ENCODE data around the gene KIAA0232.
"Not testable (repeated sequence)": the region's sequence is repeated elsewhere in the genome, so short reads cannot be mapped to it uniquely, and the experiment has no call there.

The KIAA0232 gene

DNA sequence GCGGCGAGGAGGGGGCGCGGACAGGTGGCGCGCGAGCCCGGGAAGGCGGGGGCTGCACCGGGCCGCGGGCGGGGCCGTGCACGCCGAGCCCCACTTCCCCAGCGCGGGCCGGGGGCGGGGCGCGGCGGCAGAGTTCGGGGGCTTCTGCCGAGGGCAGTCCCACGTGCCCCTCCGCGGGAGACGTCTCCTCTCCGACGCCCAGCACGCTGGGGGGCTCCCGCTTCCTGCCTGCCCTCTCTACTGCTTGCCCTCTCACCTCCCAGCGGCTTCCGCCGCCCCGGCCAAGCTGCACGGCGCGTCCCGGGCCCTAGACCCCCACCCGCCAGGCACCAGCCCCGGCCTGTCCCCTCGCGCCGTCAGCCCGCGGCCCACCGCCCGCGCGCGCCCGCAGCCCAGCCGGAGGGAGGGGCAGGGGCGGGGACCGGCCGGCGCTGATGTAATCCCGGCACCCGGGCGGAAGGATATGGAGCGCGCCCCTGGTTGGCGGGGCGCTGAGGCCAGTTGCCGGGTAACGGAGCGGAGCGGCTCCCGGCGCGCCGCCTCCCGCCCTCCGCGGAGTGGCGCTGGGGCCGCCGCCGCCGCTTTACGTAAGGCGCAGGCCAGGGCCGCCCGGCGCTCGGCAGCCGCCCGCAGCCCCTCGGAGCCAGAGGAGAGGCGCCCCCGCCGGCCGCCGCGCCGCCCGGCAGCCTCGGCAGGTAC lies at the start of gene KIAA0232:
TSS of gene KIAA0232 (plus strand) at position 581 of the 699 bp plus-strand sequence. CDS start 41,727 bp downstream, outside the sequence.
- DNase-seq, result peak; percentile 80

DNA sequence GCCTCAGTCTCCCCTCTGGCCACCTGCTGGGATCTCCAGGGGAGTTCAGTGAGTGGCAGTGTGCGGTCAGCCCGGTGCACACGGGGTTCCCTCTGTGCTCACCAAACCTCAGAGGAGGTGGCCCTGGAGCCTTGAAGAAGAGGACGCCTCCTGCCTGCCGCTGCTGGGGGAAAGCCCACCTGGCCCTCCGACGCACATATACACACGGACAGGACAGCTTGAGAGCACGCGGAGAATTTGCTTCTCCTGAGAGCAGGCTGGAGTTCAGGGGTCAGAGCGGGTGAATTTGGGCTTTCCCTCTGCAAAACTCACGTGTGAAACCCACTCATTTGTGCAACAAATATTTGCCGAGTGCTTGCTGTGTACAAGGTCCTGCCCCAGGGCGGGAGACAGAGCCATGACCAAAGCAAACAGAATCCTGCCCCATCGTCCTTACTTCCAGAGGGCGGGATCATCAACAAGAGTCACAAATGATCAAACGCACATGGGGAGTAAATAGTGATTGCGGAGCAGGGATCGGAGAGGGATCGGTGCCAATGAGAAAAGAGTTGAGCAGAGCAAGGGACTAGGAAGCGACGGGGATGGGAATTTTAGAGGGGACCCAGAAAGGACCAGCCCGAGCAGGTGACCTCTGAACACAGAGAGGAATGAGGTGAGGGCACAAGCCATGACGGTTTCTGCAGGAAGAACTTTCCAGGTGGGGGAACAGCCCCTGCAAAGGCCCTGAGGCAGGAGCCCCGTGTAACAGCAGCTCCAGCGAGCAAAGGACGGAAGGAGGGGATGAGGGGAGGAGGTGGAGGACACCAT lies 49.0 kb upstream of the KIAA0232 start:
- no peak for DNase-seq

- DNase-seq, result no peak
Observed at GRCh38 chr4:6734165-6734786, 48.3 kb upstream of the KIAA0232 start.

- no peak for DNase-seq
Observed at GRCh38 chr4:6739920-6740319, 42.6 kb upstream of the KIAA0232 start.

GRCh38 chr4:6740347-6740746 lies 42.2 kb upstream of the KIAA0232 start:
- DNase-seq, result no peak

DNA sequence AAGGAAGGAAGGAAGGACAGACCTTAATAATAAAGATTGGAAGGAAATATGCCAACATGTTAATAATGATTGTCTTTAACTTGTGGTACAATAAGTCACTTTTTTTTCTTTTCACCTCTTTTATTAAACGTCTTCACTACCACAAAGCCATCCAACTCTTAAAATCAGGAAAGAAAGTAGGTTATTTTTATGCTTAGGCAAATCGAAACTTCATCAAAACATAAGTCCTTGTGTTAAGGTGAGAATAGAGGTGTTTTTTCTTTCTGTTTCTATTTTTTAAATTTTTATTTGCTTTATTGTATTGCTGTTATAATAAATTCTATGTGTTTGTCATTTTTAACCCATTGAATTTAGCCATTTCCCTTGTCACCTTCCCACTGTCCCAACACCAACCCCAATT lies 40.0 kb upstream of the KIAA0232 start:
- no peak for DNase-seq

- DNase-seq, result no peak
Observed at GRCh38 chr4:6742989-6743388, 39.5 kb upstream of the KIAA0232 start.

GRCh38 chr4:6746721-6747293 lies 35.7 kb upstream of the KIAA0232 start:
- no peak for DNase-seq

GRCh38 chr4:6747294-6748051 lies 35.1 kb upstream of the KIAA0232 start:
- no peak for DNase-seq

DNA sequence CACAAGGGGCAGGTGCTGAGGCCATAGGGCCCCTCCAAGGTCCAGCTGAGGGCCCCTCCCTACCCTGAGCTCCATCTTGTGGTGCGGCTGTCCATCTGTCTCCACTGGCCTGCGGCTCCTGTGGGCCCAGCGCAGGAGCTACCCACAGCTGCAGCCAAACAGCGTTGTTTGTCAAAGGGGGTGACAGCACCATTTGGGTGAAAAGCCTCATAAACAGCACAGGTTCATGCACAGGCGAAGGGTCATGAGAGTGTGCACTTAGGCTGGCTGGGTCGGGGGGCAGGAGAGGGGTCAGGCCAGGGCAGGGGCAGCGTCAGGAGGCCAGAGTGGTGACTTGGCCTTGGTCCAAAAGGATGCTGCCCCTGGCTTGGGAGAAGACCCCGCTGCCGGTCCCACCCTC lies 34.2 kb upstream of the KIAA0232 start:
- DNase-seq, result no peak

DNA sequence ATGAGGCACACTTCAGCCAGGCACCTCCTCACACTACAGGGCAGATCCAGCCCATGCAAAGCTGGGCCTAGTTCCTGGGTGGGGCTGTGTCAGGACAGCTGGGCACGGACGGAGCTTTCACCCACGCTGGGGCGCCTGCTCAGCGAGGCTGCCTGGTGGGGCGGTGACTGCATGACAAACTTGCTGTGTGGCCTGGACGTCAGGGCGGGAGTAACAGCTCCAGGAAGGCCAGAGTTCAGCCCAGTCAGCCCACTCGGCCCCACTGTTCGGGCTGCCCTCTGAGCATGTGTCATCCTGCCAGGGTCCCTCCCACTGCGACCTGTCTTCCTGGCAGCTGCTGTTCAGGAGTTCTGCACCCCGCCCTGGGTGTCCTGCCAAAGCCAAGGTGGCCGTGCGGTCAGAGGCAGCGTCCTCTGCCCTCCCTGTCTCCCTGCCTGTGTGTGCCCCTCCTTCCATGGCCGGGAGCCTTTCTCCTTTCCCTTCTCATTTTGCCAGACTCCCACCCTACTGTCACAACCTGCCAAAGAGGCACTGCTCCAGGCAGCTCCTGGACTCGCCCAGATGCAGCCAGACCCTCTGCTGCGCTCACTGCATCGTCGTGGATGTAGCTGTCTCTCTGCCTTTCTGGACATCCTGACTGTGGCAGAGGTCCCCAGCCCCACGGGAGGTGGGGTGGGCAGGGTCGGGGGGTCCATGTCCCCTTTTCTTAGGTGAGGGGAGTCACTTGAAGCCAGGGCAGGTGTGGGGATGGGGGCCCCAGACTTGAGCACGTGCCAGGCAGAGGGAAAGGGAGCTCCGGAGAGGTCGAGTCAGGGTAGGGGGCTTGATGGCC lies 33.0 kb upstream of the KIAA0232 start:
- DNase-seq, result no peak

DNA sequence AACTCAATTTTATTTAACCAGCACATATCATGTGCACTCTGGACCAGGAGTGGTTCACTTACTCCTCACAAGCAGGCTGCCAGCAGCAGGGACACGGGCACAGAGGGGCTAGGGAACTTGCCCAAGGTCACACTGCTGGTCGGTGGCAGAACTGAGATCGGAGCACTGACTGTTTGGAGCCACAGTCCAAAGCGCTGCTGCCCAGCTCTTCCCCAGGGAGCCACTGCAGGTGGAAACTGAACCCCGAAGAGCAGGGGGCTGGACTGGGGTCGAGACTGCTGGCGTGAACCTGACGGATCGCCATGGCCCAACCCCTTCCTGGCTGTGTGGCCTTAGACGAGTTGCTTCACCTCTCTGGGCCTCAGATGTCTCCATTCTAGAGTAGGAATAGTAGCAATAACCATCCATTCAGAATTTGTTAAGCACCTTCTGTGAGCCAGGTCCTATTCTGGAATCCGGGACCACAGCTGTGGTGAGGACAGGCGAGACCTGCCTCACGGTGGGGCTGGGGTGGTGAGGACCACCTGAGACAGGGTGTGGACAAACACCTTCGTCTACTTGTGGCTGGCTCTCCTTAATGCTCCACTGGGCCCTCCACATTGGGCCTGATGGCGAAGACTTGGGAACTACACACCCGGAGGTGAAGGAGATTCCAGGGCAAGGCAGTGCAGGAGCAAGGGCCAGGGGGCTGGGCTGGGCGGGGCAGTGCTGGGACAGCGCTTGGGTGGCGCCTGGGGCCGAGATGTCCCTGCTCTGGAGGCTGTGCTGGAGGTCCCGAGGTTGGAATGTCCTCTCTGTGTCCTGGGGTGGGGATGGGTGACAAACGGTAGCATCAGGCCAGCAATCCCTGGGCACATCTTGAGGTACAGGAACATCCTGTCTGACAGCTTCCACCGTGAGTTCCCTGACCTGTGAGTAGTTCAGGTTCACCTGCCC lies 32.0 kb upstream of the KIAA0232 start:
- DNase-seq, result no peak

GRCh38 chr4:6751611-6752485 lies 30.7 kb upstream of the KIAA0232 start:
- DNase-seq, result no peak

DNA sequence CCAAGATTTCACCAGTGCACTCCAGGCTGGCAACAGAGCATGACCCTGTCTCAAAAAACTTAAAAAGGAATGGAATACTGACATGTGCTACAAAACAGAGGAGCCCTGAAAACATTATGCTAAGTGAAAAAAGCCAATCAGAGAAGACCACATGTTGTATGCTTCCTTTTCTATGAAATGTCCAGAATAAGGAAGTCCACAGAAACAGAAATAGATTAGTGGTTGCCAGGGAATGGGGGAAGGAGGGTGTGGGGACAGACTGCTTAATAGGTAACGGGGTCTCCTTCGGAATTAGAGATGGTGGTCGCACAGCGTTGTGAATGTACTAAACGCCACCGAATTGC lies 30.1 kb upstream of the KIAA0232 start:
- no peak for DNase-seq

GRCh38 chr4:6753103-6753560 lies 29.4 kb upstream of the KIAA0232 start:
- DNase-seq, result no peak

DNA sequence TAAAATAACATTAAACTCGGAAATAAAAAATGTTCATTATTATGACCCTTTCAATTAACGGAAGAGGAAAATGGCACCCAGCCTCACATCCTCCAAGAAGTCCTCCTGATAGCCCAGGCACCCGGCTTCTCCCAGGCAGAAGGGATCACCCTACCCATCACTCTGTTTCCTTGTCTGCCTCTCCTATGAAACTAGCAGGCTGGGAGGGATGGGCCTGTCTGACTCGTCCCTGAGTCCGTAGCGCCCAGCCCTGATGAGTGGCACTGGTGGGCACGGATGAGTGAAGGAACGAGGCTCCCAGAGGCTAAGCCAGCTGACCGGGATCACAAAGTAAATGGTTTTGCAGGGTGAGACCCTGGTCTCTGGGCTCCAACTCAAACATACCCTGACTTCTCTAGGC lies 28.6 kb upstream of the KIAA0232 start:
- DNase-seq, result no peak

DNA sequence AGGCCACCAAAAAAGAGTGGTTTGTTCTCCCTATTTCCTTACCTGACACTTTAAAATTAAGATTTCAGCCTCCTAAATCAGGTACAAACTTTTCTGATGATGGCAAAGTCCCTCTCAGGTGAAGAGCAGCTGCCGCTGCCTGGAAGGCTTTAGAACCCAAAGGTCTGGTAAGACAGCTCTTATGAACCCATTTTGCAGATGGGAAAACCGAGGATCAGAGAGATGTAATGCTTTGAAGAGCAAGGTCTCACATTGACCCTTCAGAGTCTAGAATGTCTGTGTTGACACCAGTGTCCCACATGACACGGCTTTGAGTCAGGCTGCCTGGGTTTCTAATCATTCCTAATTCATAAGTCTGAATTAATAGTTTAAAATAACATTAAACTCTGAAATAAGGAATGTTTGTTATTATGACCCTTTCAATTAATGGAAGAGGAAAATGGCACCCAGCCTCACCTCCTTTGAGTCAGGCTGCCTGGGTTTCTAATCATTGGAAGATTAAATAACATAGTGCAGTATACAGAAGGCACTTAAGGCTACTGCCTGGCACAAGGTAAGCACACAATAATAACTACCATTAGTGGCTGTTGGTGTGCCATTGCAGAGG lies 27.9 kb upstream of the KIAA0232 start:
- no peak for DNase-seq

GRCh38 chr4:6755088-6755753 lies 27.3 kb upstream of the KIAA0232 start:
- DNase-seq, result no peak

DNA sequence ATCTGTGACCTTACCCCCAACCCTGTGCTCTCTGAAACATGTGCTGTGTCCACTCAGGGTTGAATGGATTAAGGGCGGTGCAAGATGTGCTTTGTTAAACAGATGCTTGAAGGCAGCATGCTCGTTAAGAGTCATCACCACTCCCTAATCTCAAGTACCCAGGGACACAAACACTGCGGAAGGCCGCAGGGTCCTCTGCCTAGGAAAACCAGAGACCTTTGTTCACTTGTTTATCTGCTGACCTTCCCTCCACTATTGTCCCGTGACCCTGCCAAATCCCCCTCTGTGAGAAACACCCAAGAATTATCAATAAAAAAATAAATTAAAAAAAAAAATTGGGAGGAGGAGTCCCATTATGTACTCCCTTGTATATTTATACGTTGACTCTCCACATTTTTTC lies 26.2 kb upstream of the KIAA0232 start:
- not testable (repeated sequence) for DNase-seq

All from NCI-H2171 (cell line).